ENCODE data around the gene PANK2.
"Not testable (repeated sequence)": the region's sequence is repeated elsewhere in the genome, so short reads cannot be mapped to it uniquely, and the experiment has no call there.

Gene PANK2

GRCh38 chr20:3869839-3870634, 19.1 kb upstream of the PANK2 start:
- no peak for DNase-seq (ENCODE audit: low read depth, low spot score)

GRCh38 chr20:3871550-3872265, 17.5 kb upstream of the PANK2 start:
- DNase-seq (ENCODE audit: low read depth, low spot score), result peak; percentile 44

- no peak for DNase-seq (ENCODE audit: low read depth, low spot score)
Observed at GRCh38 chr20:3873507-3873906, 15.7 kb upstream of the PANK2 start.

GRCh38 chr20:3874194-3874844, 14.9 kb upstream of the PANK2 start:
- DNase-seq (ENCODE audit: low read depth, low spot score), result no peak

- no peak for DNase-seq (ENCODE audit: low read depth, low spot score)
Observed at GRCh38 chr20:3875378-3875974, 13.7 kb upstream of the PANK2 start.

- no peak for DNase-seq (ENCODE audit: low read depth, low spot score)
Observed at GRCh38 chr20:3876000-3876399, 13.2 kb upstream of the PANK2 start.

- no peak for DNase-seq (ENCODE audit: low read depth, low spot score)
Observed at GRCh38 chr20:3876676-3877075, 12.5 kb upstream of the PANK2 start.

- DNase-seq (ENCODE audit: low read depth, low spot score), result not testable (repeated sequence)
Observed at GRCh38 chr20:3878921-3879274, 10.3 kb upstream of the PANK2 start.

GRCh38 chr20:3885715-3886114, 3.5 kb upstream of the PANK2 start:
- no peak for DNase-seq (ENCODE audit: low read depth, low spot score)

GRCh38 chr20:3887876-3888620, 1.1 kb upstream of the PANK2 start:
- DNase-seq (ENCODE audit: low read depth, low spot score), result no peak

- DNase-seq (ENCODE audit: low read depth, low spot score), result no peak
Observed at GRCh38 chr20:3889489-3890397, 556 bp downstream of the PANK2 start.

GRCh38 chr20:3890398-3890751, 1.2 kb downstream of the PANK2 start:
- DNase-seq (ENCODE audit: low read depth, low spot score), result no peak

- DNase-seq (ENCODE audit: low read depth, low spot score), result no peak
Observed at GRCh38 chr20:3890999-3891929, 2.1 kb downstream of the PANK2 start.

GRCh38 chr20:3894796-3895195, 5.6 kb downstream of the PANK2 start:
- DNase-seq (ENCODE audit: low read depth, low spot score), result no peak

GRCh38 chr20:3896302-3896701, 7.1 kb downstream of the PANK2 start:
- no peak for DNase-seq (ENCODE audit: low read depth, low spot score)

- no peak for DNase-seq (ENCODE audit: low read depth, low spot score)
Observed at GRCh38 chr20:3896853-3897583, 7.8 kb downstream of the PANK2 start.

GRCh38 chr20:3898181-3898580, 9.0 kb downstream of the PANK2 start:
- not testable (repeated sequence) for DNase-seq (ENCODE audit: low read depth, low spot score)

GRCh38 chr20:3898639-3899038, 9.5 kb downstream of the PANK2 start:
- DNase-seq (ENCODE audit: low read depth, low spot score), result no peak

GRCh38 chr20:3900187-3900604, 11.0 kb downstream of the PANK2 start:
- no peak for DNase-seq (ENCODE audit: low read depth, low spot score)
